ENCODE data around the gene CLHC1.
"Not testable (repeated sequence)": the region's sequence is repeated elsewhere in the genome, so short reads cannot be mapped to it uniquely, and the experiment has no call there.

The CLHC1 gene

DNA sequence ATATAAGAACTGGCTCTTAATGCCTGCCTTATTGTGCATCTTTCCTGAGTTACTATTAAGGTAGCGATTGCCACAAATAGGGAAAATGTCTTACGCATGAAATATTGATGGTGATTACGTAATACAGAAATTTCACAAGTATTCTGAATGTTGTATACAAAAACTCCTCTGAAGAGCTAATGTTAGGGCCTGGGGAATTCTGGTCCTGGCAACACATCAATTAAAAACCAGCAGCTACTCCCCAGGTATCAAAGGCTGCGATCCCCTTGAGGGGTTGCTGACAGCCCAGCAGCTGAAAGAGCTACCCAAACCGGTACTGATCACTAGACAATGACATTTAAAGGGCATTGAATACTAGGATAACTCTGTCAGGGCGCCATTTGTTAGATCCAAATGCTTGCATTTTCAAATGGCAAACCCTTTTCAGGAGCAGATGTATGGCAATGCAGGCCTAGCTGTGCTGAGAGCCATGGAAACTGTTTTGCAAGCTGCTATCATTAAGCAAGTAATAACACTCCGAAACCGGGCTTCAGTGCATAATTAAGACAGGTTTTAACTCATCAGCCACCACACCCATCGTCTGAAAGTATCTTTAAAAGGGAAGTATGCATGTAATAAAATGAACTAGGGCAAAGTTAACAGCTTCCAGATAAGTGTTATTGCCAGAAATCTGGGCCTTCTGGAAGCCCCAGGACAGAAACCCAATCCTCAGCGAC lies 78.4 kb downstream of the CLHC1 start:
- peak; percentile 75 for DNase-seq (ENCODE audit: low read depth)

DNA sequence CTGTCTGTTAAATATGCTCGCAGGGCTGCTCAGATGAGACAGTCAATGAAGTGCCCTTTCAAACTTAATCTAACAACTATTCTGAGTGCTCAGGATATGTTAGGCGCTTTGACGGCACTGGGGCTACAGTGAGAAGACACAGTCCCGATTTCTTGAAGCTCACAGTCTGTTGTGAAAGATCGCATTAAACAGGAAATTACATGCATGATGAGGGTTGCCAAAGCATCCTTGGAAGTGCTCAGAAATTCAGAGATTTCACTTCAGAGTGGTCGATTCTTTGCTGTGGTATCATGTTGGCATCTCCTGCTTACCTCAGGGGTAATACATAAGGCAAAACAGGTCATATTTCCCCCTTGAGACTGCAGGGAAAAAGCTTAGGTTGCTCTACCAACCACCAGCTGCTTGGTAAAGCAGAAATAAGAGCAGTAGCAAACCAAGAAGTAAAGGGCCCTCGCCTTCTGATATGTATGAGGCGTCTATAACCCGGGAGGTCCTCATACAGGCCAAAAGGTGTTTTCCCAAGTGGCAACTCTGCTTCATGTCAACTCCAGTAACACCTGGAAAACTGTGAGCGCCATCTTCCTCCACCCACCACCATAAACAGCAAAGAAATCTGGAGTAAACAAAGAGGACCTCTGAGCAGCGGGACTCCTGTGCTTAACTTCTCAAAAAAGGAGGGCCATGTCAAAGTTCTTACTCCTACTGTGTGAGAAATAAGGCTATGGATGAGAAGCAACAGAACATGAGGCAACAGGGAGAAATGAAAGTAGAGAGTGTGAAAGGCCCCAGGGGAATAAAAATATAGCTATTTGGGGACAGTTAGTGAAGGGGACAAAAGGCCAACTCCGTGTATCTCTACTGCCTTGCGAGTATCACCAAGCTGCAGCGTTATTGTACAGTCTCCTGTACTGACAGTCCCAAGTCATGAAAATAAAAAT lies 79.3 kb downstream of the CLHC1 start:
- no peak for DNase-seq (ENCODE audit: low read depth)

GRCh38 chr2:55151733-55152433 lies 80.2 kb downstream of the CLHC1 start:
- DNase-seq (ENCODE audit: low read depth), result no peak

DNA sequence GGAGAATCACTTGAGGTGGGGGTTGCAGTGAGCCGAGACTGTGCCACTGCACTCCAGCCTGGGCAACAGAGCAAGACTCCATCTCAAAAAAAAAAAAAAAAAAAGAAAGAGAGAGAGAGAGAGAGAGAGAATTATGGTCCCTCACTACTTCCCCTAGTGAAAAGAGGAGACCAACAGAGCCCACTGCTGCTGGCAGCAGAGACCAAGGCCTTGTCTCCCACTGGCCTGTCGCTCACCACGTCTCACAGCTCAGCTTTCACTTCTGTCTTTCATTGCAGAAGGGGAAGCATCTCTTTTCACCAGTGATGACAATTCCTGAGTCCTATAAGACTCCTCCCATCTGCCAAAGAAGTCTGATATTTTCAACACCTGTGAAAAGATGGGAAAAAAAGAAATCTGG lies 81.3 kb downstream of the CLHC1 start:
- DNase-seq (ENCODE audit: low read depth), result no peak

DNA sequence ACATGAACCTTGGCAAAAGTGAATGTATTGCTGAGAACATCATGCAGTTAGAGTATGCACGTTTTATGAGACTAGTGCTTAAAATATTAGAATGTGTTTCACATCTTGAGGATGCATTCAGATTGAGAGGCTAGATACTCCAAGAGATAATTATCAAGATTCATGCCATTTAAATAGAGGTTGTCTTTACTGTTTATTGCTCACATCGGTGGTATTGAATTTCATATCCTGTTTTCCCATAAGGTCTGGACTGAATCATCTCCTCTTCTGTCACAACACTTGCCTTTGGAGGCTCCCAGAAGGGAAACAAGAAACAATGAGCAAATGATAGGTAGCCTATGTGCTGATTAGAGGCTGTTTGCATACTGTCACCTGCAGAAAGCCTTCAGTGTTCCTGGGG lies 83.8 kb downstream of the CLHC1 start:
- peak; percentile 81 for DNase-seq (ENCODE audit: low read depth)

GRCh38 chr2:55147531-55147930 lies 84.6 kb downstream of the CLHC1 start:
- DNase-seq (ENCODE audit: low read depth), result no peak

GRCh38 chr2:55147041-55147440 lies 85.1 kb downstream of the CLHC1 start:
- no peak for DNase-seq (ENCODE audit: low read depth)

GRCh38 chr2:55146263-55146662 lies 85.8 kb downstream of the CLHC1 start:
- no peak for DNase-seq (ENCODE audit: low read depth)

DNA sequence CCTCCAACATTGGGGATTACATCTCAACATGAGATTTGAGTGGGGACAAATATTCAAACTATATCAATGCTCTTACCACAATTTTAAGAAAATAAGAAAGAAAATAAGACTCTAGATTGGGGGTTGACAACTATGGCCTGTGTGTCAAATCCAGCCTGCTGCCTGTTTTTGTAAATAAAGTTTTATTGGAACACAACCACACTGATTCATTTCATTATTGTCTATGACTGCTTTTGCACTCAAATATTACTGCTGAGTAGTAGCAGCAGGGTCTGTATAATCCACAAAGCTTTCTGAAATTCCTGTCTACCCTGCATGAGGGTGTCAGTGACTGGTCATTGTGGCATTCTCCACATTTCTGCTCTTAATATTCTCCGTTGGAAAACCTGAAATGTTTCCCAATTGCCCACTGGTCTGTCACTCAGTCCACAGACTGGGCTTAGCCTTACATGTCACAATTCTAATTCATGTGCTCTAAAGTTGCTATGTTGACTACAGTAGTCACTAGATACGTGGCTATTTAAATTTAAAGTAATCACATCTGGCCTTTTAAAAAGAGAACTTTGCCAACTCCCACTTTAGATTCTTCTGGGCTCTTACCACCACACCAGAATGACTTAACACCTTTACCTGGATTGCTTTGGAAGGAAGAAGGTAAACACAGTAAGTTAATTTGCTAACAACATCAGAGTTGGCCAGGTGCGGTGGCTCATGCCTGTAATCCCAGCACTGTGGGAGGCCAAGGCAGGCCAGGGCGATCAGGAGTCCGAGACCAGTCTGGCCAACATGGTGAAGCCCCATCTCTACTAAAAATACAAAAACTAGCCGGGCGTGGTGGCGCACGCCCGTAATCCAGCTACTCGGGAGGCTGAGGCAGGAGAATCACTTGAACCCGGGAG lies 86.9 kb downstream of the CLHC1 start:
- no peak for DNase-seq (ENCODE audit: low read depth)

DNA sequence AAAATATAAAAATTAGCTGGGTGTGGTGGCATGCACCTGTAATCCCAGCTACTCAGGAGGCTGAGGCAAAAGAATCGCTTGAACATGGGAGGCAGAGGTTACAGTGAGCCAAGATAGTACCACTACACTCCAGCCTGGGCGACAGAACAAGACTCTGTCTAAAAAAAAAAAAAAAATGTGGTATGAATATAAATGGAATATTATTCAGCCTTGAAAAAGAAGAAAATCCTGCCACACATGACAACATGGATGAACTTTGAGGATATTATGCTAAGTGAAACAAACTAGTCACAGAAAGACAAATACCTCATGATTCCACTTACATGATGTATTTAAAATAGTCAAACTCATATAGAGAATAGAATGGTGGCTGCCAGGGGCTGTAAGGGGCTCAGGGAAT lies 88.4 kb downstream of the CLHC1 start:
- DNase-seq (ENCODE audit: low read depth), result not testable (repeated sequence)

DNA sequence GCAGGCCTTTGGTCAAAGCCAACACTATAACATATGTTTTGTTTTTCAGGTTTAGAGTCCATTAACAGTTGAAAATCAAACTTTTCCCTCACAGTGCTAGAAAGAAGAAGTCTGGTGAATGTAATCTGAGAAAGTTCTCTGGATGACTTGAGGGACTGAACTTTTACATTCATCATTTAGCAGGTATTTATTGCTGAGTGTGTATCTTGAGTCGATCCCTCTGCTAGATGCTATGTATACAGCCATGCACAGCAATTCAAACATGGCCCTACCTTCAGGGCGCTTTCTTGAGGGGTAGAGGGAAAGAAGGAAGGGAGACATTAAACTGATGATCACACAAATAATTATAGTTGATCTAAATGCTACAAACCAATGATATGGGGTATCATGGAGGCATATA lies 89.6 kb downstream of the CLHC1 start:
- no peak for DNase-seq (ENCODE audit: low read depth)

DNA sequence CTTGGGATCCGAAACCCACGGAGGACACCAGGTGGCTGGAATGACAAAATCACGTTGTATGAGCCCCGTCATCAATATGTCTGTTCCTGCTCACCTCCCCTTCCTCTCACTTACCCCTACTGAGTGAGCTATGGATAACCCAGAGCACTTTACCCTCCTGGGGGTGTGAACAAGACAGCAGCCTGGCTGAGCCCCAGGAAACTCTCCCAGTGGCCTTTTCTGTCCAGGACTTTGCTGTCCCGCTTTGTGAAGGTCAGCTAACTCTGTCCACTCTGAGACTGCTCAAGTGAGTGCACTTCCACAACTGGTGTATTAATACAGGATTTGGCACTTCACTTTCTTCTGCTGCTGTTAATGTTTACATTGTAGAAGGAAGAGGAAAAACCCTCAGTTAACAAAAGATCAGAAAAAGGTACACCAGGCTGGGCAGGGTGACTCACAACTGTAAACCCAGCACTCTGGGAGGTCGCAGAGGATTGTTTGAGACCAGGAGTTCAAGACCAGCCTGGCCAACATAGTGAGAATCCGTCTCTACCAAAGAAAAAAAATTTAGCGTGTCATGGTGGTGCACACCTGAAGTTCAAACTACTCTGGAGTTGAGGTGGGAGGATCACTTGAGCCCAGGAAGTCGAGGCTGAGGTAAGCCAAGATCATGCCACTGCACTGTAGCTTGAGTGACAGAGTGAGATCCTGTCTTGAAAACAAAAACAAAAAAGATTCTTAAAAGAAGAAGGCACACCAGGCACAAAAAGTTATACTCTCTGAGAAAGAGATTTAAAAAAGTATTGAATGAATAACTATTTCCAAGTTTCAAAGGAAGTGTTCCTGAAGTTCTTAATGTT lies 90.3 kb downstream of the CLHC1 start:
- DNase-seq (ENCODE audit: low read depth), result no peak

DNA sequence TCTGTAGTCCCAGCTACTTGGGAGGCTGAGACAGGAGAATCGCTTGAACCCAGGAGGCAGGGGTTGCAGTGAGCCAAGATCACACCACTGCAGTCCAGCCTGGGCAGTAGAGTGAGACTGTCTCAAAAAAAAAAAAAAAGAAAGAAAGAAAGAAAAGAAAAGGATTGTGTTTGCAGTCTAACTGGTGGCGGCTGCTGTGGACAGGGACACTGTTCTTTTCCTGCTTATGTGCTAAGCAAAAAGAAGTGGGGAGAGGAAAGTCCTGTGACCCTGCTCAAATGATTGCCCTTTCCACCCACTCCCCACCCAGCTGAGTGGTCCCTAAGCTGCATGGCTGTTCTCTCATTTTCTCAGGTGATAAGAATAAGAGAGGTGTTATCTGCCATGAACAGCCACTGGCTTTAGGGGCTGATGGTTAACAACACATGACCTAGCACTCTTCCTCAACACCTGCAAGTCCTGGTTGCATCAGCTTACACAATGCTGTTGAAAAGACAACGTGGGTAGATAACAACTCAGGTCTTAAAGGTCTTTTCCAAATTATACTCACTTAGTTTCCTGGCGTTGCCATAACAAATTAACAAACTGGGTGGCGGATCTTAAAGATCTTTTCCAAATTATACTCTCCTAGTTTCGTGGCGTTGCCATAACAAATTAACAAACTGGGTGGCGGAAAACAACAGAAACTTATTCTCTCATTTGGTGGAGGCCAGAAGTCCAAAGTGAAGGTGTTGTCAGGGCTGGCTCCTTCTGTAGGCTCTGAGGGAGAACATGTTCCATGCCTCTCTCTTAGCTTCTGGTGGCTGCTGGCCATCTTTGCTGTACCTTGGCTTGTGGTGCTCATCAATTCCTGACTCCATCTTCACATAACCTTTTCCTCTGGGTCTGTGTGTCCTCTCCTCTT lies 91.5 kb downstream of the CLHC1 start:
- no peak for DNase-seq (ENCODE audit: low read depth)

DNA sequence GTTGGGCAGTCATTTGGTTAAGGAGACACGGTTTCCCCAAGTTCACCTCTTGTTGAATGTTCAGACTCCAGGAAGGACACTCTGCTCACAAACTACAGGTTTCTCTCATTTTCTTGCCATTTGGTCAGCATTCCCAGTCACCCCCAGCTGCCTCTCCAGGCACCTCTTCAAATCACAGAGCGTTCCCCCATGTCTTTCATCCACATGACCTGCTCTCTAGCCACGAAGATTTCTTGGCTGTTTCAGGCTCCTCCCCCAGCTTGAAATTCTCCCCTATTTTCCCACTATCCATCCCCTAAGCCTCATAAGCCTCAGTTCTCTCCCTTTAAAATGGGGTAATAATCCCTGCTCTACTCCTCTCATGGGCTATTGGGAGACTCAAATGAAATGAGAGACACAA lies 92.8 kb downstream of the CLHC1 start:
- no peak for DNase-seq (ENCODE audit: low read depth)

- no peak for DNase-seq (ENCODE audit: low read depth)
These were observed 93.2 kb downstream of the CLHC1 start for GRCh38 chr2:55138882-55139229.

DNA sequence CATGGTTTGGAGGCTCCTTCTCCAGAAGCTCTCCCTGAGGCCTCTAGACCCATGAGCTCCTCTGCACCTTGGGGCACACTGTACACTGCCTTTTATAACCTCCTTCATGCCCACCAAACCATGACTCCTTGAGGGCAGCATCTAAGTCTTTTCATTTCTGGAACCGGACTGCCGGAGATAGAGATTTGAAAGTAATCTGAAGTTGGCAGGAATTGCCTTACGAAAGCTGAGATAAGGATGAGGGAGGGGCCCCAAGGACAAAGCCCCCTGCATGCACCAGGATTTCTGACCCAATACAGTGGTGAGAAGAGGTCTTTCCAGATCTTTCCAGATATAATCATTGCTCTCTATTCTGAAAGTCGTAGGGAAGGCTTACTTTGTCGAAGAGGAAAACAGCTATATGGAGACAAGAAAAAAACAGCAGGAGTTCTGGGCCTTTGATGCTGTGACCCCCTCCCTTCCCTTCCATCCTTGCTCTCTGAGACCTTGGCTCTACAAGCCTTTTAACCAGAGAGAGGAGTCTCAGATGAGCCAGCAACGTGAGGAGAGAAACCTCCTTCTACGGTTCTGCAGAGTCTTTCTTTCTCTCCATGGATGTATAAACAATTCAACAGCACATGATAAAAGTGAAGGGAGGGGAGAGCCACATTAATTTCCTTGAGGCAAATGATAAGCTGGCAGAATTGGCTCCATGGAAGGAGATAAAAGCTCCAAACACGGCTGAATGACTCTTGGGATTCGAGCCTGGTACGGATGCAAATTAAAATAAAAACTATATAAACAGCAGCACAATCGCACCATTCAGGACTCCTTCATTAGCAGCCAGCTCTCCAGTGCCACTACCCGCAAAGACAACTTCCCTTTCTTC lies 93.8 kb downstream of the CLHC1 start:
- DNase-seq (ENCODE audit: low read depth), result no peak

DNA sequence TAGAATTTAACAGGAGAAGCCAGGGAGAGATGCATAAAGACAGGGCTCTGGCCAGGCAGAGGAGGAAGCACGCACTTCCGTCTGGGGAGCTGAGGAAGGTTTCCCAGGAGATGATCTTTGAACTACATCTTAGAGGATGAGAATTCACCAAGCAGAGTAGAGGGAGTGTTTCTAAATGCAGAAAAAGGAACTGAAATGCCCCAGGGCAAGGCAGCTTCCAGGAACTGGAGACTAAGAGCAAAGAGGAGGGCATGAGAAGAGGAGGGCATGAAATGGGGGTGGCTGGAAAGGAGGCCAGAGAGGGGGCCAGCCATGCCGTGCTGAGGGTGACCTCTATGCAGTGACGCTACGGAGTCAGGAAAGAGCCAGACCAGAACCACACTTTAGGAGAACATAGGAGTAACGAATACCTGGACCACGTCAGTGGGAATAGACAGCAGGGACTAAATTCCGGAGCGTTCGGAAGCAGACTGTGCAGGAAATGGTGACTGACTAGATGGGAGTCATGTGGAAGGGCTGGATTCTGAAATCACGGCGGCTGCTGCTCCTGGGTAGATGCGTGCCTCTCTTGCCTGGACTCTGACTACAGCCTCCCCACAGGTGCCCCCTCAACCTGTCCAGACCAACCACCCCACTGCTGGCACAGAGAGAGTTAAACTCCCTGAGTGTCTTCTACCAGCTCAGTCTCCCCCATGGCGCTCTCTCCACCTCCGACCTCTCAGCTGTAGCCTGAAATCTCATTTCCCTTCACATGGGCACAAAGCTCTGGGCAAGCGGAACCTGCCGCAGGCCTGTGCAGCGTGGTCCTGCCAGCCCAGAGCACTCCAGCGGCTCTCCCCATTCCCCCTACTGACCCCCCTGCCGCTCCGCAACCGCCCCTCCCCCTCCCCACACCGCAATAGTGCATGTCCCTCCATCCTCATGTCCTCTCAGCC lies 94.8 kb downstream of the CLHC1 start:
- no peak for DNase-seq (ENCODE audit: low read depth)

DNA sequence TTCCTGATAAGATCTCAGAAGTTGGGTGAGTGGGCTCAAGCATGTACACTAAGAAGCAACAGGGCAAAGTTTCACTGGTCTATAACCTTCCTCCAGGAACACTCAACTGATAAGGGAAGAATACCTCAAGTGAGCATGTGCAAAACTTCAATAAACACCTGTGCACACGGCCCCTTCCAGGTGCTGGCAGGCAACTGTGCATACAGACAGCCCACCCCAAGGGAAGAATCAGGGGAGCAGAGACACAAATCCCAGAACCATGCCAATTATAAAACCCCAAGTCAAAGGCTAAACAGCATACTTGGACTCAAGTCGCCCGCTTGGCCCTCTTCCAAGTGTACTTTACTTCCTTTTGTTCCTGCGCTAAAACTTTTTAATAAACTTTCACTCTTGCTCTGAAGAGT lies 96.0 kb downstream of the CLHC1 start:
- DNase-seq (ENCODE audit: low read depth), result no peak

Data from amniotic epithelial cell (primary cell).